ENCODE data around the gene MREG. TPM values are rescaled to one million over a fixed set of nuclear protein-coding genes. Genes with fewer than 3 reads are reported as not detected.

The MREG gene
- total RNA-seq, 6 donors from 2014 or later, result 15.4 to 22.6 (median 19.4) TPM

DNA sequence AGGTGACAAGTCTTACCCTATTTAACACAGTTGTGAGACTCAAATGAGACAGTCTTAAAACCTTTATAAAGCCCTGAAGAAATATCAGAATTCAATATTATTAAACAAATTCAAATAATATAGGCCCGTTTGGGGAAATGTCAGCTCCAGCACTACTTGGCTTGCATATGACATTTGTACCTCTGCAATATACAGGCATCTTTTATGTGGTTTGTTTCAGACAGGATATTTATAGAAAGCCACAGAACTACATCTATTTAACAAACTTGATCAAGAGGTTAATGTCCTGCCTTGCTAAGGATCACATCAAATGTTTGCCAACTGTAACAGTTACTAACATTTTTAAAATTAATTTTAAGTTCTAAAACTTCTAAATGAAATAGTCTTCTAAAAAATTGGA, 3.2 kb upstream of the MREG start:
- no peaks in the 10 kb centered on the region for H3K27me3 ChIP-seq
- TF ChIP-seq POLR2AphosphoS5 (IDR thresholded peaks at IDR 0.05), result no peak
- no peak for TF ChIP-seq EP300 (IDR thresholded peaks at IDR 0.05)
- TF ChIP-seq POLR2A (IDR thresholded peaks at IDR 0.05), result no peak
- TF ChIP-seq, protein P1, sequence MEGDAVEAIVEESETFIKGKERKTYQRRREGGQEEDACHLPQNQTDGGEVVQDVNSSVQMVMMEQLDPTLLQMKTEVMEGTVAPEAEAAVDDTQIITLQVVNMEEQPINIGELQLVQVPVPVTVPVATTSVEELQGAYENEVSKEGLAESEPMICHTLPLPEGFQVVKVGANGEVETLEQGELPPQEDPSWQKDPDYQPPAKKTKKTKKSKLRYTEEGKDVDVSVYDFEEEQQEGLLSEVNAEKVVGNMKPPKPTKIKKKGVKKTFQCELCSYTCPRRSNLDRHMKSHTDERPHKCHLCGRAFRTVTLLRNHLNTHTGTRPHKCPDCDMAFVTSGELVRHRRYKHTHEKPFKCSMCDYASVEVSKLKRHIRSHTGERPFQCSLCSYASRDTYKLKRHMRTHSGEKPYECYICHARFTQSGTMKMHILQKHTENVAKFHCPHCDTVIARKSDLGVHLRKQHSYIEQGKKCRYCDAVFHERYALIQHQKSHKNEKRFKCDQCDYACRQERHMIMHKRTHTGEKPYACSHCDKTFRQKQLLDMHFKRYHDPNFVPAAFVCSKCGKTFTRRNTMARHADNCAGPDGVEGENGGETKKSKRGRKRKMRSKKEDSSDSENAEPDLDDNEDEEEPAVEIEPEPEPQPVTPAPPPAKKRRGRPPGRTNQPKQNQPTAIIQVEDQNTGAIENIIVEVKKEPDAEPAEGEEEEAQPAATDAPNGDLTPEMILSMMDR (IDR thresholded peaks at IDR 0.05), result no peak
- DNase-seq (no peak), ATAC-seq (ENCODE audit: low FRiP score in 2 of 2) (no peak)
- H3K36me3 ChIP-seq, result no peaks in the 10 kb centered on the region
- WGBS, 2 donors, result 50 to 75% methylated on average over 1 of the region's 1 CpG
- peaks cover 6 to 29% (median 9%) of the 10 kb centered on the region in 4 donors for H3K4me1 ChIP-seq
- H3K9me3 ChIP-seq, result no peaks in the 10 kb centered on the region
- no peak overlapping the region for H3K4me3 ChIP-seq
- H3K27ac ChIP-seq, result no peak overlapping the region

DNA sequence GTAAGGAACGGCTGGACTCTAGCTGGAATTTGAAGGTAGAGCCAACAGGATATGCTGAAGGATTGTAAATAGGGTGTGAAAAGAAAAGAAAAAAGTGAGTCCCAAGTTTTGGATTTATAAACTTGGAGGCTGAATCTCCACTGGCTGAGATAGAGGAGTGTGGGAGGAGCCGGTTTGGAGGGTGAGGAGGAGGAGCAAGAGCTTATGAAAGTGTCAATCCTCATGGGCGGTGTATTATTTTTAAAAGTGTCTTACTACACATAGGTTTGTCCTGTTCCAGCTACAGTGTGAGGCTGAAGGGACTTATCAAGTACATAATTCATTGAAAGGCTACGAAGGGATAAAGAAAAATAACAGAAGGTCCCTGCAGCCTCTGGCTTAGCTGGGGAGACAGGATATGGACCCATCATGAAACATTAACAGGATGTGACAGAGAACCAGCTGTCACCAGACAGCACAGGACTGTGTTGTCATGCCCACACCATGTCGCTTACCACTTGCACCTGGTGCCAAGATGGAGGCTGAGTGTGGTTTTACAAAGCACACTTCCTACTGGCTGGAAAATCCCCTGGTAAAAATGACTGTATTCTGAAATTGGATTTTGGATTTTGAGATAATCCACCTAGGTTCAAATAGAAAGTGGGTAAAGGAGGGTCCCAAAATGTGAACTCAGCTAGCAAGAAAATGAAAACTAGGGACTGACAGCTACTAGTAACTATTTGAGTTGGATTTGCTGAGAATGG, 2.5 kb upstream of the MREG start:
- Histone ChIP-seq H3K9me3 (no peaks in the 10 kb centered on the region), H3K36me3 (no peaks in the 10 kb centered on the region), H3K27me3 (no peaks in the 10 kb centered on the region), H3K4me1 (peaks cover 7 to 31% (median 10%) of the 10 kb centered on the region in 4 donors), H3K27ac (no peak overlapping the region), H3K4me3 (no peak overlapping the region)
- WGBS, 2 donors, result 62 to 69% methylated on average over 5 of the region's 5 CpGs
- TF ChIP-seq POLR2A (IDR thresholded peaks at IDR 0.05) (no peak), EP300 (IDR thresholded peaks at IDR 0.05) (no peak), POLR2AphosphoS5 (IDR thresholded peaks at IDR 0.05) (peak in 1 of 2 donors; percentile 12)
- TF ChIP-seq, protein P1 (IDR thresholded peaks at IDR 0.05), result no peak
- DNase-seq (no peak), ATAC-seq (ENCODE audit: low FRiP score in 2 of 2) (no peak)

DNA sequence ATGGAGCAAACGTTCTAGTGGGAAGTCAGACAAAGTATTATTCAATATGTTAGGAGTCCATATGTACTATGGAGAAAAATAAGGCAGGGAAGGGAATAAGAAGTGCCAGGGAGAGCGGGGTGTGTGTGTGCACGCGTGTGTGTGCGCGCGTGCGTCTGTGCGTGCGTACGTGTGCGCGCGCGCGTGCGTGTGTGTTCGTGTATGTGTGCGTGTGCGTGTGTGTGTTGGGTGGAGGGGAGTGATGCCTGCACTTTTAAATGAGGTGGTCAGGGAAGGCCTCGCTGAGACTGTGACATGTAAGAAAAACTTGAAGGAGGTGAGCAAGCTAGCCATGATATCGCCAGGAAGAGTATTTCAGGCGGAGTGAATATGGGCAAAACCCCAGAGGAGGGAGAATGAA, 1.6 kb upstream of the MREG start:
- no peaks in the 10 kb centered on the region for H3K27me3 ChIP-seq
- ATAC-seq (ENCODE audit: low FRiP score in 2 of 2) (no peak), DNase-seq (peak in 1 of 2 donors; percentile 50)
- H3K36me3 ChIP-seq, result no peaks in the 10 kb centered on the region
- no peak overlapping the region for H3K27ac ChIP-seq
- 90 to 91% methylated on average over 23 of the region's 23 CpGs for WGBS, 2 donors
- H3K9me3 ChIP-seq, result no peaks in the 10 kb centered on the region
- no peak overlapping the region for H3K4me3 ChIP-seq
- TF ChIP-seq EP300 (IDR thresholded peaks at IDR 0.05), result no peak
- no peak for TF ChIP-seq POLR2AphosphoS5 (IDR thresholded peaks at IDR 0.05)
- TF ChIP-seq, protein P1 (IDR thresholded peaks at IDR 0.05), result no peak
- no peak for TF ChIP-seq POLR2A (IDR thresholded peaks at IDR 0.05)
- H3K4me1 ChIP-seq, result peaks cover 7 to 31% (median 10%) of the 10 kb centered on the region in 4 donors

- TF ChIP-seq POLR2AphosphoS5 (IDR thresholded peaks at IDR 0.05), result no peak
- no peak for TF ChIP-seq EP300 (IDR thresholded peaks at IDR 0.05)
- no peak for TF ChIP-seq POLR2A (IDR thresholded peaks at IDR 0.05)
- TF ChIP-seq, protein P1 (IDR thresholded peaks at IDR 0.05), result no peak
- Histone ChIP-seq H3K9me3 (no peaks in the 10 kb centered on the region), H3K4me1 (peaks cover 7 to 31% (median 10%) of the 10 kb centered on the region in 4 donors), H3K4me3 (peak overlapping the region in 1 of 4 donors; percentile 66), H3K36me3 (no peaks in the 10 kb centered on the region), H3K27me3 (no peaks in the 10 kb centered on the region), H3K27ac (no peak overlapping the region)
- DNase-seq (no peak), ATAC-seq (ENCODE audit: low FRiP score in 2 of 2) (no peak)
- 90 to 91% methylated on average over 8 of the region's 8 CpGs for WGBS, 2 donors
Measured at GRCh38 chr2:216014006-216014405, 655 bp upstream of the MREG start.

- peak in 1 of 2 donors; percentile 3 for ATAC-seq (ENCODE audit: low FRiP score in 2 of 2)
- peak overlapping the region; percentile 74 to 93 (median 84) for H3K27ac ChIP-seq
- 7 to 19% methylated on average over 6 of the region's 6 CpGs for WGBS, 2 donors
Measured at GRCh38 chr2:216012830-216013079, 596 bp downstream of the MREG start.

More at GRCh38 chr2:216012830-216013079, 596 bp downstream of the MREG start:
- Histone ChIP-seq H3K9me3 (no peaks in the 10 kb centered on the region), H3K36me3 (no peaks in the 10 kb centered on the region), H3K4me3 (peak overlapping the region; percentile 56 to 71 (median 66)), H3K4me1 (peaks cover 7 to 31% (median 10%) of the 10 kb centered on the region in 4 donors), H3K27me3 (no peaks in the 10 kb centered on the region)
- DNase-seq, result no peak
- TF ChIP-seq EP300 (IDR thresholded peaks at IDR 0.05) (no peak), POLR2AphosphoS5 (IDR thresholded peaks at IDR 0.05) (no peak), POLR2A (IDR thresholded peaks at IDR 0.05) (no peak)
- TF ChIP-seq, protein P1 (IDR thresholded peaks at IDR 0.05), result no peak
